HG02970 (cell line): ENCODE results near the gene AKAP7.

Source experiments
- ATAC-seq: cut with Tn5 transposase; IDR thresholded peaks from one replicate; pipeline ENCODE4 v1.9.1; 2021; ENCODE audit warnings: mild to moderate bottlenecking, moderate library complexity, moderate number of reproducible peaks; ENCODE audit not compliant: unreplicated experiment, low FRiP score

AKAP7 gene

DNA sequence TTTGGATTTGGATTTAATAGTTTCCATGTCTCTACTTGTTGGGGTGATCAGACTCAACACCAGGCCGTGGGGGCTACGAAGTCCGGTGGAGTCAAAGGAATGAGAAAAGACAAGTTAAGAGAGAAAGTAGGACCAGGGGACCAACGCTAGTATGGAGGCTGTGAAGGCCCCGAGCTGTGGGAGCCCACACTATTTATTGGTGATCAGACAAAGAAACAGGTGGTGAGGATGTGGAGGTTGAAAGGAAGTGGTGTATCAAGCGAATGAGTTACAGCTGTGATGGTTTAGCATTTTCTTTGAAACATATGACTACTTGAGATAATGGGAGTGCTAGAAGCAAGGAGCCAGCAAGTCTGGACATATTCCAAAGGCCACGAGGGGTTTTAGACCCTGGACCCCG is 62.4 kb downstream of the AKAP7 start:
- no peak for ATAC-seq

- ATAC-seq, result peak; percentile 100
These were observed 64.5 kb downstream of the AKAP7 start for GRCh38 chr6:131199568-131200272.

- ATAC-seq, result no peak
These were observed 70.4 kb downstream of the AKAP7 start for GRCh38 chr6:131205481-131206244.

DNA sequence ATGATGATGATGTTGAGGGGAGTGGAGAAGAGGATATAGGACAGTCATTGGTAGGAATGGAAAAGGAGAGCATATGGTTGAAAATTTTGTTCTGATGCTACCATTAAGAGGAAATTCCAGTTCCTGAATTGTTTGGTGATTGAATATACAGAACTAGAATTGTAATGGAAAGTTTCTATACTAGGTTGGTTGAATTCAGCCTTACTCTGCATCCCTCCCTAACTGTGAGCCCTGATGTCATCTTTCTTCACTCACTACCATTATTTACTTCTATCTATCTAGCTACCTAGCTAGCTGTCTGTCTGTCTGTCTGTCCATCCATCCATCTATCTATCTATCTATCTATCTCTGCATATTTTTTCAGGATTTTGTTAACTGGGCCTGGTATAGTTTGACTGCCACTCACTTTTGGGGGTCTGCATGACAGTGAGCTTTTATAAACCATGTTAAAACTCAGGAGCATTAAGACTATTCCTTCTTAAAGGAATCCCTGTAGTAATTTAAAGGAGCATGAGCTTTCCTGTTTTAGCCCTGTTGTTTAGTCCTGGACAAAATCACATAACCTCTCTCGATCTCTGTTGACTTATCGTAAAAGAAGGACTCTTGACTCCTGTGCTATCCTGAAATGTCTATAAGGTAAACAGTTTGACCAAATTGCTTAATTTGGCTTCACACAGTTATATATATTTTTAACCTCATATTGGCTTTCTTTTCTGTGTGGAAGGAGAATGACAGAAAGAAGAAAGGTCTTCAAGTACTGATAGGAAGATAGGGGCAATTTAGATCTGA is 71.4 kb downstream of the AKAP7 start:
- no peak for ATAC-seq

- ATAC-seq, result no peak
These were observed 73.5 kb downstream of the AKAP7 start for GRCh38 chr6:131208787-131209186.

- no peak for ATAC-seq
These were observed 75.2 kb downstream of the AKAP7 start for GRCh38 chr6:131210469-131210868.

- ATAC-seq, result no peak
These were observed 76.8 kb downstream of the AKAP7 start for GRCh38 chr6:131212024-131212423.

DNA sequence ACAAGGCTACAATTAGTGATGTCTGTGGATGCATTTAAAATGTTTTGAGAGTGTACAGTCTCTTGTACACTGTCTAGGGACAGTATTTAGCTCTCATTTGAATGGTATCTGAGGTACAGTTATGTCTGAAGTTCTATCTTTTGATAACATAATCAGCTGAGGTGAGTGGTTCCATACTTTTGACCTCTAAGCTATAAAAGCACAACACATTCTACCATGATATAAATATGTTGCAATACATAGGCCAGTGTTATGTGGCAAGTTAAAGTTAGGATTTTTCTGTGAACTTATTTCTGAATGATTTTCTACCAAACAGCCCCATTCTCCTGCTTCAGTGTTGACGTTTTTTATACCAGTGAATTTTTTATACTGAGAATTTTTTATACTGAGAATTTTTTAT is 77.6 kb downstream of the AKAP7 start:
- no peak for ATAC-seq

GRCh38 chr6:131213501-131213990 is 78.3 kb downstream of the AKAP7 start:
- ATAC-seq, result no peak

DNA sequence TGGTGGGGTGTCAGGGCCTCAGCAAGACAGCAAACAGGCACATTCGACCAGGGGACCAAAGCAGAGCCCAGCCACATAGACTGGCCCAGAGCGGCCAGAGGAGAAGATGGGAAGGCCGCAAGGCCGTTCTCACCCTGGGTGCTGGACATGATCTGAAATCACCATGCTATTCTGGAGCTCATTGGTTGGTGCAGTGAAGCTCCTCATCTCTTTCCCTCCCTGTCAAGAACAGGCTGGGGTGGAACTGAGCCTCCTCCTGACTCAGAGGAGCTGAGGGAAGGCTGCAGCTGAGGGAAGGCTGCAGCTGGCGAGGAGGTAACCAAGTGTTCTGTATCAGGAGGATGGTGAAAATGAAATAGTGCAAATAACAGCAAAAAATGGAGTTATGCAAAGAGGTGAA is 80.0 kb downstream of the AKAP7 start:
- no peak for ATAC-seq

DNA sequence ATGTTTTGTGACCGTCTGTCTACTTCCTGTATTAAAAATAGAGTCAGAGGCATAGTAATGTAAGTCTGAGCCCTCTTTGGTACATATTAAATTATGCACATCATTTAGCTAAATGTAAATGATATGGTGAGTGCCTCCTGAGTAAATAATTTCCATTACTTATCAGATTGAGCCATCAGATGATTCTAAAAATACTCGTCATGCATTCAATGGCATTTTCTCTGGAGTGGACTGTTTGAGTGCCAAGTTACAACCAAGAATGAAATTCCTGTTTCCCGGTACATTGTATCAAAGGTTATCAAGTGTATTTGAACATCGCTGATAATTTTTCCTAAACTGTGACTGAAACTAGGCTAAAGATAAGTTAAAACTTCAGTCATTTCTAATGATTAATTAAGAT is 81.0 kb downstream of the AKAP7 start:
- no peak for ATAC-seq

- no peak for ATAC-seq
These were observed 87.5 kb downstream of the AKAP7 start for GRCh38 chr6:131222773-131223172.

GRCh38 chr6:131223416-131223815 is 88.1 kb downstream of the AKAP7 start:
- ATAC-seq, result no peak

DNA sequence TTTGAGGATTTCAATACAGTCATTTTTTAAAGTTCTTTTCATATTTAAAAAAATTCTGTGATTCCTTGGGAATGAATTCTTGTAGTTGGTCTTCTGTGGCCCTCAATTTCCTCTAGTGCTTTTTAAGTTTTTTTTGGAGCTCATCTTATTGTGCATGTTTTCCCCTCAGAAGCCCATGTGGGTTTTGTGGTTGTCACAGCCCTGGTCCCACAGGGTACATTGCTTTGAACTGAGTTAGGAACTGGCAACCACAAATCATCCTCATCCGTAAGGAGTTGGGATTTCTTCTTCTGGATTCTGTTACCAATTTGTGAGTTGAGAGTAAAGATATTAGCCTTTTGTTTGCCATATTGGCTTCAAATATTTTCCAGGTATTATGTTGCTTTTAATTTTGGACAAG is 89.9 kb downstream of the AKAP7 start:
- ATAC-seq, result no peak

- ATAC-seq, result no peak
These were observed 90.7 kb downstream of the AKAP7 start for GRCh38 chr6:131225959-131226358.

GRCh38 chr6:131226459-131227157 is 91.3 kb downstream of the AKAP7 start:
- no peak for ATAC-seq

- no peak for ATAC-seq
These were observed 91.9 kb downstream of the AKAP7 start for GRCh38 chr6:131227158-131227543.

GRCh38 chr6:131231103-131231502 is 95.8 kb downstream of the AKAP7 start:
- ATAC-seq, result no peak

DNA sequence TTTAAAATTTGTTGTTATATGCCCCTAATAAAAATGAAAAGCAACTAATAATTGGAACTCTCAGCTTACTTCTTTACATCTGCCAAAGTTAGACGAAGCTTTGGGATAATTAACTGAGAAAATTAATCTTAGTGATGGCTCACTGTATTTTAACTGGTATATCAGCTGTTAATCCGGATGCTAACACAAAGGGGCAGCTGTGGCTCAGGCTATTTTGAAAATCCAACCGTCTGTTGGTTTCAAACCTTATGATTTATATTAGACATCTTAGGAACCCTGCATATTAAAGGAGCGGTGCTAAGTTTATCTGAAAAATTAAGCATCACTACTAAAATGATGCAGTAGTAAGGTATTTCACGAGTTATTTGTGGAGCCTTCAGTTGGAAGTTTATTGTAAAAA is 96.6 kb downstream of the AKAP7 start:
- ATAC-seq, result no peak

- ATAC-seq, result no peak
These were observed 109.7 kb downstream of the AKAP7 start for GRCh38 chr6:131244942-131245341.

- ATAC-seq, result peak; percentile 54
These were observed 114.9 kb downstream of the AKAP7 start for GRCh38 chr6:131250122-131250521.
